ENCODE results near the gene ZCCHC24. TPM values are rescaled to one million over a fixed set of nuclear protein-coding genes. Genes with fewer than 3 reads are reported as not detected.

Gene ZCCHC24
- polyA plus RNA-seq, 1 of the 3 experiments (the other 2 are of a cell fraction): 15.8 TPM

DNA sequence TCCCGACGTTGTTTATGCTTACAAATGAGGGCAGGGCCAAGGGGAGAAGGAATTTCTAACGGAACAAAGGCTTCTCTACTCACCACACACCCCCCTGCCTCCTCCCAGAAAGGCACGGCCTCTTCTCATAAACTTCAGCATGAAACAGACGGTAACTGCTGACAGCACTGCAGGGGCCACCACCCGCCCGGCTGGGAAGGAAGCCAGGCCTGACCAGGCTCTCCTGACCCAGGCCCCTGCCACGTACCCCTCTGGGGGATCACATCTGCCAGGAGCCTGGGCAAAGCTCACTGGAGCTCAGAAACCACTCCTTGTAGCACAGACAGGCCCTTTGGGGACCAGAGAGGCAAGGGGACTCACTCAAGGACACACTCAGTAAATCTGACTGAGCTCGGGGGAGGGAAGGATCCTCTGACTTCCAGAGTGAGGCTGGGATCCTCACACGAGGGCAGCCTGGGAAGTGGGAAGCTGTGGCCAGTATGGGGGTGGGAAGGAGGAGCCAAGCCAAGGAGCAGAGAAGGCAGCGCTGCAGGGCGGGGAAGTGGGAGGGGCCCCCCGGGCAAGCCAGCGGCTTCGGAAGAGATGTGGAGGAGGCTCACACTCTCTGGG is 46.1 kb downstream of the ZCCHC24 start:
- Histone ChIP-seq H3F3A (replicated peaks; ENCODE audit: insufficient read depth) (peaks cover 22% of the 10 kb centered on the region), H3K9me2 (no peaks in the 10 kb centered on the region), H3K4me2 (peak overlapping the region; percentile 76), H3K9ac (peak overlapping the region; percentile 73; the same call in 1 of the 2 replicates), H3K27me3 (ENCODE audit: insufficient read depth) (no peaks in the 10 kb centered on the region), H3K4me1 (ENCODE audit: control insufficient read depth in 1 of 2, insufficient read depth in 2 of 2, low read depth in 1 of 2, low read length in 1 of 2) (peaks cover 25 to 74% of the 10 kb centered on the region in 2 experiments), H3K79me2 (ENCODE audit: insufficient read depth) (0 out of 2 replicates have a peak, but pooled peaks cover 3% of the 10 kb centered on the region), H3K27ac (ENCODE audit: low read depth in 2 of 2, low read length in 1 of 2) (peak overlapping the region; percentile 96), H4K20me1 (ENCODE audit: insufficient read depth) (no peaks in the 10 kb centered on the region), H3K9me3 (no peaks in the 10 kb centered on the region), H3K36me3 (replicated peaks in 1 of 2; ENCODE audit: control insufficient read depth in 1 of 2, insufficient read depth in 2 of 2, low read length in 1 of 2) (peaks cover 0 to 3% of the 10 kb centered on the region in 2 experiments), H2AFZ (ENCODE audit: low read depth) (peak overlapping the region; percentile 60; the same call in 1 of the 2 replicates), H3K4me3 (ENCODE audit: low read depth in 2 of 2, low read length in 1 of 2) (peak overlapping the region in 1 of 2 experiments; percentile 27; a peak in 2 of 4 replicates)
- 26% methylated on average over 14 of the region's 15 CpGs for WGBS (ENCODE audit: low lambda C conversion rate)
- TF ChIP-seq TAF1 (IDR thresholded peaks at IDR 0.05; ENCODE audit: borderline replicate concordance, low read depth, low read length) (no peak), RCOR1 (IDR thresholded peaks at IDR 0.05; ENCODE audit: low read length) (peak; percentile 78), TCF12 (IDR thresholded peaks at IDR 0.05) (peak; percentile 85), RFX5 (IDR thresholded peaks at IDR 0.05; ENCODE audit: low read length) (peak; percentile 89), MXI1 (IDR thresholded peaks at IDR 0.05; ENCODE audit: low read depth, low read length) (peak; percentile 61), JUND (IDR thresholded peaks at IDR 0.05) (no peak), EP300 (IDR thresholded peaks at IDR 0.05; ENCODE audit: borderline replicate concordance in 1 of 2, low read depth in 1 of 2, low read length in 1 of 2) (peak; percentile 57 to 66; a peak in 2 of 4 replicates), GABPA (IDR thresholded peaks at IDR 0.05; ENCODE audit: low read depth) (no peak), NFIC (IDR thresholded peaks at IDR 0.05; ENCODE audit: borderline replicate concordance) (peak; percentile 78), SIN3A (IDR thresholded peaks at IDR 0.05; ENCODE audit: borderline replicate concordance, low read depth, low read length) (peak; percentile 77; the same call in 1 of the 2 replicates), RXRA (IDR thresholded peaks at IDR 0.05; ENCODE audit: borderline replicate concordance, low read depth) (peak; percentile 63; the same call in 1 of the 2 replicates), EZH2phosphoT487 (IDR thresholded peaks at IDR 0.05; ENCODE audit: borderline replicate concordance, low read depth) (no peak), ELF1 (IDR thresholded peaks at IDR 0.05) (no peak; the same call in none of the 2 replicates), PBX3 (IDR thresholded peaks at IDR 0.05) (peak; percentile 70), MAX (IDR thresholded peaks at IDR 0.05; ENCODE audit: low read depth) (peak; percentile 74; the same call in 1 of the 2 replicates), FOSL2 (IDR thresholded peaks at IDR 0.05; ENCODE audit: borderline replicate concordance, low read depth) (no peak), FOXJ3 (CRISPR knock-in tag; IDR thresholded peaks at IDR 0.05) (no peak), RAD21 (IDR thresholded peaks at IDR 0.05; ENCODE audit: low read length) (no peak; the same call in 1 of the 2 replicates), TEAD4 (IDR thresholded peaks at IDR 0.05; ENCODE audit: borderline replicate concordance, insufficient read depth) (0 out of 2 replicates have a peak, but pooled peaks have one; percentile 8), POLR2AphosphoS5 (IDR thresholded peaks at IDR 0.05; ENCODE audit: low read depth, low read length) (peak; percentile 67), YY1 (IDR thresholded peaks at IDR 0.05; ENCODE audit: low read depth) (0 out of 2 replicates have a peak, but pooled peaks have one; percentile 27), CHD2 (IDR thresholded peaks at IDR 0.05; ENCODE audit: low read length, partially characterized antibody) (peak; percentile 29)
- TF ChIP-seq, protein P1, sequence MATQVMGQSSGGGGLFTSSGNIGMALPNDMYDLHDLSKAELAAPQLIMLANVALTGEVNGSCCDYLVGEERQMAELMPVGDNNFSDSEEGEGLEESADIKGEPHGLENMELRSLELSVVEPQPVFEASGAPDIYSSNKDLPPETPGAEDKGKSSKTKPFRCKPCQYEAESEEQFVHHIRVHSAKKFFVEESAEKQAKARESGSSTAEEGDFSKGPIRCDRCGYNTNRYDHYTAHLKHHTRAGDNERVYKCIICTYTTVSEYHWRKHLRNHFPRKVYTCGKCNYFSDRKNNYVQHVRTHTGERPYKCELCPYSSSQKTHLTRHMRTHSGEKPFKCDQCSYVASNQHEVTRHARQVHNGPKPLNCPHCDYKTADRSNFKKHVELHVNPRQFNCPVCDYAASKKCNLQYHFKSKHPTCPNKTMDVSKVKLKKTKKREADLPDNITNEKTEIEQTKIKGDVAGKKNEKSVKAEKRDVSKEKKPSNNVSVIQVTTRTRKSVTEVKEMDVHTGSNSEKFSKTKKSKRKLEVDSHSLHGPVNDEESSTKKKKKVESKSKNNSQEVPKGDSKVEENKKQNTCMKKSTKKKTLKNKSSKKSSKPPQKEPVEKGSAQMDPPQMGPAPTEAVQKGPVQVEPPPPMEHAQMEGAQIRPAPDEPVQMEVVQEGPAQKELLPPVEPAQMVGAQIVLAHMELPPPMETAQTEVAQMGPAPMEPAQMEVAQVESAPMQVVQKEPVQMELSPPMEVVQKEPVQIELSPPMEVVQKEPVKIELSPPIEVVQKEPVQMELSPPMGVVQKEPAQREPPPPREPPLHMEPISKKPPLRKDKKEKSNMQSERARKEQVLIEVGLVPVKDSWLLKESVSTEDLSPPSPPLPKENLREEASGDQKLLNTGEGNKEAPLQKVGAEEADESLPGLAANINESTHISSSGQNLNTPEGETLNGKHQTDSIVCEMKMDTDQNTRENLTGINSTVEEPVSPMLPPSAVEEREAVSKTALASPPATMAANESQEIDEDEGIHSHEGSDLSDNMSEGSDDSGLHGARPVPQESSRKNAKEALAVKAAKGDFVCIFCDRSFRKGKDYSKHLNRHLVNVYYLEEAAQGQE (IDR thresholded peaks at IDR 0.05; ENCODE audit: low read depth, low read length): no peak
- ChIA-PET POLR2A (interaction anchor here (0.9 to 1.4 kb wide), 2 partner anchors 10 to 46 kb away, joined by 5 read pairs; partner anchors contain the start of gene ZCCHC24), CTCF (interaction anchor here (0.6 to 5.3 kb wide), 12 partner anchors 9 to 96 kb away, joined by 3 to 36 read pairs (median 6); no protein-coding TSS in a partner anchor)
- DNase-seq: peak; percentile 77

All from SK-N-SH (cell line).